Measurements from ENCODE around the gene RPL29. TPM values are rescaled to one million over a fixed set of nuclear protein-coding genes. Genes with fewer than 3 reads are reported as not detected.

Gene RPL29
- total and polyA plus RNA-seq, 2 of the 8 experiments (the other 6 are each of a cell fraction or from before 2014, with no cell fraction given), result 1,467 to 2,660 TPM

DNA sequence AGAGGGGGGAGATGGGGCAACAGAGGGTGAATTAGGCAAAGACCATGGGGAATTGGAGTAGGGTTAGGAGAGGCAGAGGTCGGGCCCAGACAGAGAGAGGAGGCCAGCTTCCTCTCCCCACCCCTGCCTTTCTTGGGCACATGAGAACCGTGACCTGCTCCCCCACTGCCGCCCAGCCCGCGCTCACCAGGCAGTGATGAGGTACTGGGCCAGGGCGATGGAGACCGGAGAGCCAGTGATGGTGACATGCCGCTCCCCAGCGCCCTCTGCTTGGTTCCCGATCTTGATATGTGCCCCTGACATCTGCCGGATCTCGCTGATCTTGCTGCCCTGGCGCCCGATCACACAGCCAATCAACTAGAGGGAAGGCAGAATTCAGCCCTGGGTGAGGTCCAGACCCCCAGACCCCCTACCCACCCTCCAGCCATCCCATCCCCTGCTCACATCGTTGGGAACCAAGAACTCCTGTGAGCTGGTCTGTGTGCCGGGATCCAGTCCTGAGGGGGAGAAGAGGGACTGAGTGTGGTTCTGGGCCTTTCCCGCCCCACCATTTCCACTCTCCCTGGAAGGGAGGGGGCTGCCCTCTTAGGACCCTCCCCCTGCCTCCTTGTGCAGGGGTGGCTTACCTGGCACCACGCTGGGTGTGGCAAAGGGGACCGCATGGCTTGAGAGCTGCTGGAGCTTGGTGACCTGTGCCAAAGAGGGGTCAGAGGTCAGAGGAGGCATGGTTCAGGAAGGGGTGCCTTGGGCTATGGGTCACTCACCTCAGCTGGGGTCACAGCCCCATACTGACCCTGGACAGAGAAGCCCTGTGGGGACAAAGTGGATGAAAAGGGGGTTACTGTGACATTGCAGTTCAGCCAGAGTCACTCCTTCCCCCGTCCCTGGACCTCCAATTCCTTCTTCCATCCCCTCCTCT lies 36.8 kb downstream of the RPL29 start (continued):
- TF ChIP-seq, protein P1, sequence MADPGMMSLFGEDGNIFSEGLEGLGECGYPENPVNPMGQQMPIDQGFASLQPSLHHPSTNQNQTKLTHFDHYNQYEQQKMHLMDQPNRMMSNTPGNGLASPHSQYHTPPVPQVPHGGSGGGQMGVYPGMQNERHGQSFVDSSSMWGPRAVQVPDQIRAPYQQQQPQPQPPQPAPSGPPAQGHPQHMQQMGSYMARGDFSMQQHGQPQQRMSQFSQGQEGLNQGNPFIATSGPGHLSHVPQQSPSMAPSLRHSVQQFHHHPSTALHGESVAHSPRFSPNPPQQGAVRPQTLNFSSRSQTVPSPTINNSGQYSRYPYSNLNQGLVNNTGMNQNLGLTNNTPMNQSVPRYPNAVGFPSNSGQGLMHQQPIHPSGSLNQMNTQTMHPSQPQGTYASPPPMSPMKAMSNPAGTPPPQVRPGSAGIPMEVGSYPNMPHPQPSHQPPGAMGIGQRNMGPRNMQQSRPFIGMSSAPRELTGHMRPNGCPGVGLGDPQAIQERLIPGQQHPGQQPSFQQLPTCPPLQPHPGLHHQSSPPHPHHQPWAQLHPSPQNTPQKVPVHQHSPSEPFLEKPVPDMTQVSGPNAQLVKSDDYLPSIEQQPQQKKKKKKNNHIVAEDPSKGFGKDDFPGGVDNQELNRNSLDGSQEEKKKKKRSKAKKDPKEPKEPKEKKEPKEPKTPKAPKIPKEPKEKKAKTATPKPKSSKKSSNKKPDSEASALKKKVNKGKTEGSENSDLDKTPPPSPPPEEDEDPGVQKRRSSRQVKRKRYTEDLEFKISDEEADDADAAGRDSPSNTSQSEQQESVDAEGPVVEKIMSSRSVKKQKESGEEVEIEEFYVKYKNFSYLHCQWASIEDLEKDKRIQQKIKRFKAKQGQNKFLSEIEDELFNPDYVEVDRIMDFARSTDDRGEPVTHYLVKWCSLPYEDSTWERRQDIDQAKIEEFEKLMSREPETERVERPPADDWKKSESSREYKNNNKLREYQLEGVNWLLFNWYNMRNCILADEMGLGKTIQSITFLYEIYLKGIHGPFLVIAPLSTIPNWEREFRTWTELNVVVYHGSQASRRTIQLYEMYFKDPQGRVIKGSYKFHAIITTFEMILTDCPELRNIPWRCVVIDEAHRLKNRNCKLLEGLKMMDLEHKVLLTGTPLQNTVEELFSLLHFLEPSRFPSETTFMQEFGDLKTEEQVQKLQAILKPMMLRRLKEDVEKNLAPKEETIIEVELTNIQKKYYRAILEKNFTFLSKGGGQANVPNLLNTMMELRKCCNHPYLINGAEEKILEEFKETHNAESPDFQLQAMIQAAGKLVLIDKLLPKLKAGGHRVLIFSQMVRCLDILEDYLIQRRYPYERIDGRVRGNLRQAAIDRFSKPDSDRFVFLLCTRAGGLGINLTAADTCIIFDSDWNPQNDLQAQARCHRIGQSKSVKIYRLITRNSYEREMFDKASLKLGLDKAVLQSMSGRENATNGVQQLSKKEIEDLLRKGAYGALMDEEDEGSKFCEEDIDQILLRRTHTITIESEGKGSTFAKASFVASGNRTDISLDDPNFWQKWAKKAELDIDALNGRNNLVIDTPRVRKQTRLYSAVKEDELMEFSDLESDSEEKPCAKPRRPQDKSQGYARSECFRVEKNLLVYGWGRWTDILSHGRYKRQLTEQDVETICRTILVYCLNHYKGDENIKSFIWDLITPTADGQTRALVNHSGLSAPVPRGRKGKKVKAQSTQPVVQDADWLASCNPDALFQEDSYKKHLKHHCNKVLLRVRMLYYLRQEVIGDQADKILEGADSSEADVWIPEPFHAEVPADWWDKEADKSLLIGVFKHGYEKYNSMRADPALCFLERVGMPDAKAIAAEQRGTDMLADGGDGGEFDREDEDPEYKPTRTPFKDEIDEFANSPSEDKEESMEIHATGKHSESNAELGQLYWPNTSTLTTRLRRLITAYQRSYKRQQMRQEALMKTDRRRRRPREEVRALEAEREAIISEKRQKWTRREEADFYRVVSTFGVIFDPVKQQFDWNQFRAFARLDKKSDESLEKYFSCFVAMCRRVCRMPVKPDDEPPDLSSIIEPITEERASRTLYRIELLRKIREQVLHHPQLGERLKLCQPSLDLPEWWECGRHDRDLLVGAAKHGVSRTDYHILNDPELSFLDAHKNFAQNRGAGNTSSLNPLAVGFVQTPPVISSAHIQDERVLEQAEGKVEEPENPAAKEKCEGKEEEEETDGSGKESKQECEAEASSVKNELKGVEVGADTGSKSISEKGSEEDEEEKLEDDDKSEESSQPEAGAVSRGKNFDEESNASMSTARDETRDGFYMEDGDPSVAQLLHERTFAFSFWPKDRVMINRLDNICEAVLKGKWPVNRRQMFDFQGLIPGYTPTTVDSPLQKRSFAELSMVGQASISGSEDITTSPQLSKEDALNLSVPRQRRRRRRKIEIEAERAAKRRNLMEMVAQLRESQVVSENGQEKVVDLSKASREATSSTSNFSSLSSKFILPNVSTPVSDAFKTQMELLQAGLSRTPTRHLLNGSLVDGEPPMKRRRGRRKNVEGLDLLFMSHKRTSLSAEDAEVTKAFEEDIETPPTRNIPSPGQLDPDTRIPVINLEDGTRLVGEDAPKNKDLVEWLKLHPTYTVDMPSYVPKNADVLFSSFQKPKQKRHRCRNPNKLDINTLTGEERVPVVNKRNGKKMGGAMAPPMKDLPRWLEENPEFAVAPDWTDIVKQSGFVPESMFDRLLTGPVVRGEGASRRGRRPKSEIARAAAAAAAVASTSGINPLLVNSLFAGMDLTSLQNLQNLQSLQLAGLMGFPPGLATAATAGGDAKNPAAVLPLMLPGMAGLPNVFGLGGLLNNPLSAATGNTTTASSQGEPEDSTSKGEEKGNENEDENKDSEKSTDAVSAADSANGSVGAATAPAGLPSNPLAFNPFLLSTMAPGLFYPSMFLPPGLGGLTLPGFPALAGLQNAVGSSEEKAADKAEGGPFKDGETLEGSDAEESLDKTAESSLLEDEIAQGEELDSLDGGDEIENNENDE (IDR thresholded peaks at IDR 0.05; ENCODE audit: insufficient replicate concordance, low read length), result no peak
- TF ChIP-seq MAFK (IDR thresholded peaks at IDR 0.05; ENCODE audit: low read depth, low read length) (no peak), CREB1 (IDR thresholded peaks at IDR 0.05) (no peak), GABPA (IDR thresholded peaks at IDR 0.05; ENCODE audit: borderline replicate concordance, insufficient read depth, low read length) (no peak), TAF1 (IDR thresholded peaks at IDR 0.05; ENCODE audit: low read depth, low read length) (no peak), SUZ12 (IDR thresholded peaks at IDR 0.05; ENCODE audit: low read length) (no peak), SIRT6 (IDR thresholded peaks at IDR 0.05; ENCODE audit: low read length) (no peak)
